NCI-H2227 (cell line): ENCODE data around the gene BMS1.
A peak's percentile ranks its signal among the peaks of the same experiment; 100 is the strongest.
"Not testable (repeated sequence)": the region's sequence is repeated elsewhere in the genome, so short reads cannot be mapped to it uniquely, and the experiment has no call there.

ENCODE experiments used
- DNase-seq: peaks from one replicate; lab custom pipeline; 2025; ENCODE audit not compliant: unreplicated experiment; lab: John Stamatoyannopoulos, UW

Gene BMS1

GRCh38 chr10:42862801-42863200 lies 80.2 kb downstream of the BMS1 start:
- not testable (repeated sequence) for DNase-seq

- peak; percentile 12 for DNase-seq
These were observed 82.0 kb downstream of the BMS1 start for GRCh38 chr10:42864575-42864974.

GRCh38 chr10:42865716-42866114 lies 83.1 kb downstream of the BMS1 start:
- DNase-seq: no peak

- DNase-seq: peak; percentile 77
These were observed 83.8 kb downstream of the BMS1 start for GRCh38 chr10:42866115-42866995.

- DNase-seq: no peak
These were observed 85.0 kb downstream of the BMS1 start for GRCh38 chr10:42867571-42867970.

- no peak for DNase-seq
These were observed 85.9 kb downstream of the BMS1 start for GRCh38 chr10:42868530-42868929.

- DNase-seq: no peak
These were observed 87.4 kb downstream of the BMS1 start for GRCh38 chr10:42869977-42870350.

GRCh38 chr10:42871138-42871641 lies 88.6 kb downstream of the BMS1 start:
- DNase-seq: not testable (repeated sequence)

- no peak for DNase-seq
These were observed 89.2 kb downstream of the BMS1 start for GRCh38 chr10:42871823-42872222.

GRCh38 chr10:42872865-42873435 lies 90.4 kb downstream of the BMS1 start:
- no peak for DNase-seq

- DNase-seq: no peak
These were observed 92.3 kb downstream of the BMS1 start for GRCh38 chr10:42874713-42875387.

GRCh38 chr10:42875388-42875755 lies 92.8 kb downstream of the BMS1 start:
- no peak for DNase-seq

- peak; percentile 0 for DNase-seq
These were observed 93.3 kb downstream of the BMS1 start for GRCh38 chr10:42875798-42876341.

- no peak for DNase-seq
These were observed 93.9 kb downstream of the BMS1 start for GRCh38 chr10:42876476-42876875.

- no peak for DNase-seq
These were observed 94.3 kb downstream of the BMS1 start for GRCh38 chr10:42876945-42877344.

GRCh38 chr10:42877496-42878030 lies 95.0 kb downstream of the BMS1 start:
- DNase-seq: no peak

- DNase-seq: no peak
These were observed 95.7 kb downstream of the BMS1 start for GRCh38 chr10:42878134-42878820.

GRCh38 chr10:42878821-42879195 lies 96.2 kb downstream of the BMS1 start:
- DNase-seq: no peak

GRCh38 chr10:42879380-42880254 lies 97.0 kb downstream of the BMS1 start:
- no peak for DNase-seq

- no peak for DNase-seq
These were observed 97.6 kb downstream of the BMS1 start for GRCh38 chr10:42880255-42880620.
